GM23338 (cell line): ENCODE measurements around the gene STX8.
"Not testable (repeated sequence)": the region's sequence is repeated elsewhere in the genome, so short reads cannot be mapped to it uniquely, and the experiment has no call there.

Experiments used
- CREB1 ChIP-seq: fragments of 250-450 bp; sonication (Bioruptor Pico); IDR thresholded peaks from 2 replicates; pipeline ENCODE4 v1.5.0; 2020; ENCODE audit warnings: low read depth, mild to moderate bottlenecking, moderate library complexity
- CTCF ChIP-seq, 2 experiments: fragments of 200-600 bp in 1 of 2; sonication (generic) in 1 of 2; conservative IDR thresholded peaks; 2 replicates each; pipeline versions ENCODE4 v1.5.1 to v1.6.1; 2016 to 2017; ENCODE audit warnings: antibody characterized with exemption in 2 of 2, low read depth in 2 of 2, mild to moderate bottlenecking in 2 of 2, moderate library complexity in 1 of 2
- ETS1 ChIP-seq: IDR thresholded peaks from 2 replicates; pipeline ENCODE4 v1.6.1; 2016; ENCODE audit warnings: antibody characterized with exemption
- EZH2 ChIP-seq: fragments of 200-600 bp; sonication (generic); IDR thresholded peaks from one replicate; pipeline ENCODE4 v1.8.0; 2017; ENCODE audit warnings: antibody characterized with exemption, mild to moderate bottlenecking, low read depth; ENCODE audit not compliant: unreplicated experiment
- EZH2phosphoT487 ChIP-seq: fragments of 200-600 bp; sonication (generic); IDR thresholded peaks from one replicate; pipeline ENCODE4 v1.8.1; 2018; ENCODE audit warnings: antibody characterized with exemption; ENCODE audit not compliant: unreplicated experiment
- JUNB ChIP-seq: IDR thresholded peaks from one replicate; pipeline ENCODE4 v1.6.1; 2016; ENCODE audit warnings: antibody characterized with exemption; ENCODE audit not compliant: unreplicated experiment
- NANOG ChIP-seq: IDR thresholded peaks from 2 replicates; pipeline ENCODE4 v1.6.1; 2016; ENCODE audit warnings: antibody characterized with exemption, borderline replicate concordance
- POLR2AphosphoS5 ChIP-seq: IDR thresholded peaks from 2 replicates; pipeline ENCODE4 v1.6.1; 2016; ENCODE audit warnings: antibody characterized with exemption, low read depth
- REST ChIP-seq: IDR thresholded peaks from one replicate; pipeline ENCODE4 v1.6.1; 2018; ENCODE audit warnings: antibody characterized with exemption; ENCODE audit not compliant: unreplicated experiment
- STAT1 ChIP-seq: IDR thresholded peaks from one replicate; pipeline ENCODE4 v1.6.1; 2016; ENCODE audit warnings: antibody characterized with exemption; ENCODE audit not compliant: unreplicated experiment
- ZNF114 ChIP-seq: fragments of 250-450 bp; sonication (Bioruptor Pico); IDR thresholded peaks from 2 replicates; pipeline ENCODE4 v1.5.0; 2020; ENCODE audit warnings: mild to moderate bottlenecking, moderate library complexity
- ZNF331 ChIP-seq: fragments of 250-450 bp; sonication (Bioruptor Pico); IDR thresholded peaks from 2 replicates; pipeline ENCODE4 v1.5.0; 2020; ENCODE audit warnings: low read depth, mild to moderate bottlenecking, moderate library complexity
- ZNF462 ChIP-seq: fragments of 250-450 bp; sonication (Bioruptor Pico); IDR thresholded peaks from 2 replicates; pipeline ENCODE4 v1.5.0; 2020; ENCODE audit warnings: mild to moderate bottlenecking, moderate library complexity

GRCh38 chr17:9604583-9604982 is 29.0 kb upstream of the STX8 start:
- not testable (repeated sequence) for TF ChIP-seq CTCF (conservative IDR thresholded peaks at IDR 0.05; ENCODE audit: low read depth in 2 of 2); ETS1; POLR2AphosphoS5; EZH2; JUNB; EZH2phosphoT487; STAT1; REST; CREB1 (CRISPR knock-in tag); NANOG; ZNF114 (CRISPR knock-in tag); ZNF331 (CRISPR knock-in tag); ZNF462 (CRISPR knock-in tag)
